Measurements from ENCODE around the gene C11orf52. TPM values are rescaled to one million over a fixed set of nuclear protein-coding genes. Genes with fewer than 3 reads are reported as not detected.

C11orf52 gene
- total RNA-seq, 2 donors from 2014 or later = 1.5 to 8.3 TPM

- Histone ChIP-seq H3K4me1 (no peaks in the 10 kb centered on the region), H3K4me3 (no peak overlapping the region), H3K27me3 (no peaks in the 10 kb centered on the region), H3K9me3 (no peaks in the 10 kb centered on the region), H3K36me3 (no peaks in the 10 kb centered on the region), H3K27ac (no peak overlapping the region)
- DNase-seq (ENCODE audit: low spot score) = no peak
- TF ChIP-seq, protein P1, sequence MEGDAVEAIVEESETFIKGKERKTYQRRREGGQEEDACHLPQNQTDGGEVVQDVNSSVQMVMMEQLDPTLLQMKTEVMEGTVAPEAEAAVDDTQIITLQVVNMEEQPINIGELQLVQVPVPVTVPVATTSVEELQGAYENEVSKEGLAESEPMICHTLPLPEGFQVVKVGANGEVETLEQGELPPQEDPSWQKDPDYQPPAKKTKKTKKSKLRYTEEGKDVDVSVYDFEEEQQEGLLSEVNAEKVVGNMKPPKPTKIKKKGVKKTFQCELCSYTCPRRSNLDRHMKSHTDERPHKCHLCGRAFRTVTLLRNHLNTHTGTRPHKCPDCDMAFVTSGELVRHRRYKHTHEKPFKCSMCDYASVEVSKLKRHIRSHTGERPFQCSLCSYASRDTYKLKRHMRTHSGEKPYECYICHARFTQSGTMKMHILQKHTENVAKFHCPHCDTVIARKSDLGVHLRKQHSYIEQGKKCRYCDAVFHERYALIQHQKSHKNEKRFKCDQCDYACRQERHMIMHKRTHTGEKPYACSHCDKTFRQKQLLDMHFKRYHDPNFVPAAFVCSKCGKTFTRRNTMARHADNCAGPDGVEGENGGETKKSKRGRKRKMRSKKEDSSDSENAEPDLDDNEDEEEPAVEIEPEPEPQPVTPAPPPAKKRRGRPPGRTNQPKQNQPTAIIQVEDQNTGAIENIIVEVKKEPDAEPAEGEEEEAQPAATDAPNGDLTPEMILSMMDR (IDR thresholded peaks at IDR 0.05) = no peak
Observed at GRCh38 chr11:111886844-111887243, 31.9 kb upstream of the C11orf52 start.

GRCh38 chr11:111905411-111905810, 13.3 kb upstream of the C11orf52 start:
- TF ChIP-seq, protein P1 (IDR thresholded peaks at IDR 0.05) = no peak
- no peak for DNase-seq (ENCODE audit: low spot score)
- Histone ChIP-seq H3K36me3 (peaks cover 27% of the 10 kb centered on the region), H3K27me3 (no peaks in the 10 kb centered on the region), H3K4me1 (no peaks in the 10 kb centered on the region), H3K9me3 (no peaks in the 10 kb centered on the region), H3K27ac (peak overlapping the region; percentile 98 to 100), H3K4me3 (no peak overlapping the region)

- peak overlapping the region; percentile 98 to 100 for H3K27ac ChIP-seq
- TF ChIP-seq, protein P1 (IDR thresholded peaks at IDR 0.05) = no peak
- no peak for DNase-seq (ENCODE audit: low spot score)
- H3K4me3 ChIP-seq = no peak overlapping the region
- no peaks in the 10 kb centered on the region for H3K9me3 ChIP-seq
- no peaks in the 10 kb centered on the region for H3K4me1 ChIP-seq
- H3K27me3 ChIP-seq = no peaks in the 10 kb centered on the region
- H3K36me3 ChIP-seq = peaks cover 35% of the 10 kb centered on the region
Observed at GRCh38 chr11:111906680-111907079, 12.0 kb upstream of the C11orf52 start.

DNA sequence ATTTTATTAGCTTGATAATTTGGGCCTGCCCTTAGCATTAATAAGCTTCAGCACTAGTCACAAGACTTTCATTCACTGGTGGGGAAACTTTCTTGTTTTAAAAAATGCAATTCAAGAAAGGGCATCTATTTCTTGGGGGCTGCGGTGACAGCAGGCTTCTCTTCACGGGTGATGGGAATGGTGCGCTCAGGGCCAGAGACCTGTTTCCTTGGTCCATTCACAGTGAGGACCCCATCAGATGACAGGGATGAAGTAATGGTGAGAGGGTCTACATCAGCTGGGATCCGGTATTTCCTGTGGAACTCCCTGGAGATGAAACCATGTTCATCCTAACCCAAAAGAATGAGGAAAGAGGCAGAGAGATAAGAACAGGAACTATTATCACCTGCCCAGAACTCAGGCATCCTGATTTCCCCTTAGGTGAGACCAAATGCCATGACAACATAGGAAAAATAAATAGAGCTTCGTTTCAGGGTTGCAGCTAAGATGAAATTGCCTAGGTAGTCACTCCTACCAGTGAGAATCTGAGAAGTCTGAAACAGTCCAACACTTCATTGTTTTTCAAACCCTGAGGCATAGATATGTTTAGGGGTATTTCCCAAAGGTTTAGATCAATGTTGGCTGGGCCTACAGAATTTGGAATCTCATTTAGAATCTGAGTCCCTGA, 9.9 kb upstream of the C11orf52 start:
- no peak for DNase-seq (ENCODE audit: low spot score)
- H3K4me1 ChIP-seq = no peaks in the 10 kb centered on the region
- no peaks in the 10 kb centered on the region for H3K9me3 ChIP-seq
- H3K36me3 ChIP-seq = peaks cover 35% of the 10 kb centered on the region
- TF ChIP-seq, protein P1 (IDR thresholded peaks at IDR 0.05) = no peak
- H3K4me3 ChIP-seq = peak overlapping the region; percentile 66 to 75
- H3K27ac ChIP-seq = peak overlapping the region; percentile 98 to 100
- H3K27me3 ChIP-seq = no peaks in the 10 kb centered on the region

GRCh38 chr11:111909378-111909777, 9.3 kb upstream of the C11orf52 start:
- Histone ChIP-seq H3K36me3 (peaks cover 35% of the 10 kb centered on the region), H3K27me3 (no peaks in the 10 kb centered on the region), H3K4me3 (peak overlapping the region; percentile 66 to 75), H3K9me3 (no peaks in the 10 kb centered on the region), H3K27ac (peak overlapping the region; percentile 98 to 100), H3K4me1 (peaks cover 0 to 1% of the 10 kb centered on the region in 2 donors)
- TF ChIP-seq, protein P1 (IDR thresholded peaks at IDR 0.05) = no peak
- DNase-seq (ENCODE audit: low spot score) = no peak

All from right atrium auricular region (tissue), 2 donors.